HT1080 (cell line): Measurements from ENCODE around the gene CSKMT. TPM values are rescaled to one million over a fixed set of nuclear protein-coding genes. Genes with fewer than 3 reads are reported as not detected.
"Not testable (repeated sequence)": the region's sequence is repeated elsewhere in the genome, so short reads cannot be mapped to it uniquely, and the experiment has no call there.

Experiments used
- DNase-seq: peaks from one replicate; pipeline ENCODE4 v3.0.0-alpha.2; 2015; ENCODE audit warnings: low read depth
- polyA plus RNA-seq, 2 experiments: library from polyadenylated mRNA; depleted of rRNA; stranded (reverse); fragments of >200 nt; gene quantifications; 2 replicates each; pipeline ENCODE4 v1.2.3, GENCODE V29; 2015
- total RNA-seq: library from RNA; depleted of rRNA; stranded (reverse); fragments of >200 nt; shearing (Covaris generic); gene quantifications from 2 replicates; pipeline ENCODE4 v1.2.3, GENCODE V29; 2014; rRNA removed

CSKMT gene, protein sequence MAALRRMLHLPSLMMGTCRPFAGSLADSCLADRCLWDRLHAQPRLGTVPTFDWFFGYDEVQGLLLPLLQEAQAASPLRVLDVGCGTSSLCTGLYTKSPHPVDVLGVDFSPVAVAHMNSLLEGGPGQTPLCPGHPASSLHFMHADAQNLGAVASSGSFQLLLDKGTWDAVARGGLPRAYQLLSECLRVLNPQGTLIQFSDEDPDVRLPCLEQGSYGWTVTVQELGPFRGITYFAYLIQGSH
- 31.0 and 33.5 TPM in 2 replicates for total RNA-seq
- 8.9 and 15.0 TPM in 2 replicates for polyA plus RNA-seq (2015; cell fraction: cytosol; rRNA removed)
- 10.5 and 21.3 TPM in 2 replicates for polyA plus RNA-seq (2015; cell fraction: nucleus; rRNA removed)

DNA sequence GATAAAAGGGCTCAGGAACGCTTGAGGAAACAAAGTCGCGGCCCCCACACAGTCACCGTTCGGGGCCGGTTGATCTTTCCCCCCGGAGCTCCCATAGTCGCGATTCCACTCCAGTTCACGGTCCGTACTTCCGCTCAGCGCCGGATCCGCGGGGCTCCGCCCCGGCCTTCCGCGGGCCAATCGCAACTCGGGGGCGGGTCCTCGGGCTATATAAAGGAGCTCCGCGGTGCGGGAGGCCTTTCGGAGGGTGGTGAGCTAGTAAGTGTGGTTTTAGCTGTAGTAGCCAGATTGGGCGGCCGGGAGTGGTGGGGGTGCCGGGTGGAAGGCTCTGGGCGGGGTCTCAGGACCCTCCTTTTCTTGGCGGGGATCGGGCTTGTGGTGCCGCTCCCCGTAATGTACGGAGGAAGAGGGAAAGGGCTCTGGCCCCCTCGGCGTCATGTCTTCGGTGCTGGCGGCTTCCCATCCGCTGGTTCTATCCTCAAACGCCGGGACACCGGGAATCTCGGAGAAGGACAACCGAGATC, at the start of gene CSKMT, which contains the start of gene C11orf98:
Gene CSKMT, plus strand, starts transcription at position 238 of the 524 bp plus-strand sequence. CDS start 568 bp downstream, outside the sequence.
Gene C11orf98, minus strand, starts transcription at position 136 of the 524 bp plus-strand sequence. Its CDS starts 41 bp downstream, at position 95.
- DNase-seq: peak; percentile 93

DNA sequence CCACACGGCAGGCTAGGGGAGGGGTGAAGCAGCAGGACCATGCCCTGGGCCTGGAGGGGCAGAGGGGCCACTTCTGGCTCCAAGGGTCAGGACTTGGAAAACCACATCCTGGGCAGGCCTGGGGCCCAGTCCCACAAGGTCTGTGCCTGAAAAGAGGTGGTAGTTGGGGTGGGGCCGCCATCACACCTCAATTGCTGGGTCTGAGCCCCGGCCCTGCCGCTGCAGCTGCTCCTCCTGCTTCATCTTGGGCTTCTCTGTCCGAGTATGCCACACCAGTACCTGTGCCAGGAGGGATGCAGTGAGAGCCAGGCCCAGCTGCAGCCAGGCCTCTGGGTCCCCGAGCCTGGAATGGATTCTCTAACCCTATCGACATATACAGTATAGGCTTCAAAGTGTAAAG, 49.6 kb upstream of the CSKMT start:
- DNase-seq: no peak

DNA sequence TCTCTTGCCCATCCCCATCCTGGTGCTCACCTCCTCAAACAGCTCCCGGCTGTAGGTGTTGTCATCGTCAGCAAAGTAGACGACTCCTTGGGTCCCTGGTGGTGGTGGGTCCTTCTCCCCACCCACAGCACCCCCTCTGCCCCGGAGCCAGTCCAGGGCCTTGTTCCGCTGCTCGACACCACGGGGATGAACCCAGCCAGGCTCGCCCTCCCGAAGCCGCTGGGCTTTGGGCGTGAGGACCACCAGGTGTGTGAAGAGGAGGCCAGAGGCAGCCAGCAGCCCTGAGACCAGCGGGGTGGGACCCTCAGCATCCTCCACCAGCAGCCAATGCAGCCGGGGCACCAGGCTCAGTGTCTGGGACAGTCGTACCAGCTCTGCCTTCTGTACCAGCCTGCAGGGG, 48.2 kb upstream of the CSKMT start:
- not testable (repeated sequence) for DNase-seq

DNA sequence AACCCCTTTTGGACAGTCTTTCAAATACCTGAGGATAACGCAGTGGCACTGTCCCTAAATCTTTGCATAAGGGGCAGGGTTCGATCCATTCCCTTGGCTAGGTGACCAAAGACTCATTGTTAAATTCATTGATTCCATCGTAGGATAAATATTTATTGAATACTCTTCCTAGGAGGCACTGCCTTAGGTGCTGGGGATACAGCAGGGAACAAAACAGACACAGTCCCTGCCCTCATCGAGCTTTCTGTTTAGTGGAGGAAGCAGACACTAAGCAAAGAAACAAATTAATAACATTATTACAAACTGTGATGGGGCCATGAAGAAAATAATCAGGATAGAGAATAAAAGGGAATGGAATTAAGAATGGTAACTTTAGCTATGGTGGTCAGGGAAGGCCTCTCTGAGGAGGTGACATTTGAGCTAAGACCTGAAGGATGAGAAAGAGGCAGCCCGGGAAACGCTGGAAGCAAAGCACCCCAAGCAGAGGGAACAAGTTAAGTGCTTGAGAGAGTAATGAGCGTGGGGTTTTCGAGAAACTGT, 44.0 kb upstream of the CSKMT start:
- DNase-seq: no peak

DNA sequence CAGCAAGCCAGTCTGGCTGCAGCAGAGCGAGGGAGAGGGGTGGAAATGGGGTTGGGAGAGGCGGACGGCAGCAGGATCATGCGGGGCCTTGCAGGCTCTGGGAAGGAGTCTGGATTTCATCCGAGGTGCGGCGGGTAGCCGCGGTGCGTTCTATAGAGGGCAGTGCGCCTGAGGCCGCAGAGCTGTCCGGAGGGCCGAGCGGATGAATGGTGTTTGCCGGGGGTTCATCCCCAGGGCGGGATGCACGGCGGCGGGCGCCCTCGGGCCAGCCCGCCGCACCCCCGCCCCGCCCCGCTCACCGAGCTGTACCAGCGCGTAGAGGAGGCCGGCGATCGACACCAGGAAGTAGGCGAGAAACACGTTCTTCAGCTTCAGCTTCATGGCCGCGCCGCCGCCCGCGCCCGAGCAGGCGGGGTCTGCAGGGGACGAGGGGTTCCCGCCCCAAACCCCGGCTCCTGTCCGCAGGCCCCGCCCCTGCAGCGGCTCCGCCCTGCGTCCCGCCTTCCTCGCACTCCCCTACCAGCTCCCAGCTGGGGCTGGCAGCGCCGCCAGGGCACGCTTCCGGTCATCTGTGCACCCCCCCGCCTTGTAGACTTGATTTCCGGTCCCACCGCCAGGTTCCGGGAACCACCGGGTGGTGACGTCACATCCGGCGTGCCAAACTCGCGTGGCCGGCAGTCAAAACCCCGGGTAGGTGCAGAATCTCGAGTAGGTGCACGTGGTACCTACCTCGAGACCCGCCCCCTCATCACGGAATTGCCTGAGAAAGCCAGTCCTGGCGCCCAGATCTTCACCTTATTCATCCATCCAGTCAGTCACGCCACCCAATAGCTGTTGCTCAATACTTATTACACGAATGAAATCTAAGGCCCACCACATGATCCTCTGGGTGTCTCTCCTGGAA, 43.3 kb upstream of the CSKMT start, which contains the start of gene B3GAT3:
Gene B3GAT3, minus strand, starts transcription at position 420 of the 904 bp plus-strand sequence. Its CDS starts 39 bp downstream, at position 381.
- peak; percentile 98 for DNase-seq

DNA sequence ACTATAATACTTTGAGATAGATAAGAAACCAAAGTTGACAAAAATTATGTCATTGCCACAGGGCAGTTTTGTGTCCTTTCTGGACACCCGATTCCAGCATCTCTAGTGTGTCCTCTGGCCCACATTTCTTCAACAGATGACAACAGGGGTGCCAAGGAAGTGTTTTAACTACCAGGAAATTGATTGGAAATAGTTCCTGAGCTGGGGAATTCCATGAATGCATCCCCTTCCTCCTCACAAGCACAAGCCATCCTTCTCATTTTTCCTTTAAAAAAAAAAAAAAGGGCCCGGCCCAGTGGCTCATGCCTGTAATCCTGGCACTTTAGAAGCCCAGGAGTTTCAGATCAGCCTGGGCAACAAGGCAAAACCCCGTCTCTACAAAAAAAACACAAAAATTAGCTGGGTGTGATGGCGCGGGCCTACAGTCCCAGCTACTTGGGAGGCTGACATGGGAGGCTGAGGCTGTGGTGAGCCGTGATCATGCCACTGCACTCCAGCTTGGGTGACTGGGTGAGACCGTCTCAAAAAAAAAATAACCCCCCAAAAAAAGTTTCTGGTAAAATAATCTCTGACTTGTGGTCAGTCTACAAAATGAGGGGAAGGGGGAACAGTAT, 42.5 kb upstream of the CSKMT start:
- DNase-seq: no peak

DNA sequence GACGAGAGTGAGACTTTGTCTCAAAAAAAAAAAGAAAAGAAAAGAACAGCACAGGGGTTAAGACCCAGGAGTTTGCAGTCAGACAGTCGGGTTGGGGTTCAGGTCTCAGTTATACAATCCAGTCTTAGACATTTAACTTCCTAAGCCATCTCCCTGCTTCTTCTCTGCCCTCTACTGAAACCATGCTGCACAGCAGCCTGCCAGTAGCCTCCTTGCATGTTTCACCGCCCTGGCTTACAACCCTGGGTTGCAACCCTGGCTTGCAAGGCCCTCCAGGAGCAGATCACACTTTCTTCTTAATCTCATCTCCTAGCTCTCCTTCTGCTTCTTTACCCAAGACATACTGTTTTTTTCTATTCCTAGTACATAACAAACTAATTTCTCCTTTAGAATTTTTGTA, 37.4 kb upstream of the CSKMT start:
- DNase-seq: no peak

DNA sequence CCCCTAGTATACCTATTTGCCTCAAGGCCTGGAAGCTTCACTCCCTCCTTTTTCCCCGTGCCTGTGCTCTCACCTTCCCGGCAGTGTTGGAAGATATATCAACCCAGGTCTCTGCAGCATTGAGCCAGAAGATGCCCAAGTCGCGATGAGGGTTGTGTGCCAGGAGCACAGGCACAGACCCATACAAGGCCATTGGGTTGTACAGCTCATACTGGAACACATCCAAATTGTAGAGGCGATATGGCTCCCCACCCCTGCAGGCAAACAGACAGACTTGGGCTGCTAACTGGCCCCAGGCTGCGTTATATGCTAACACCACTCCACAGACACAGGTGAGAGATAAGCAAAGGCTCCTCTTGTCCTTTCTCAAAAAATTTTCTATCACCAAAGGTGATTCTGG, 32.6 kb upstream of the CSKMT start:
- no peak for DNase-seq

DNA sequence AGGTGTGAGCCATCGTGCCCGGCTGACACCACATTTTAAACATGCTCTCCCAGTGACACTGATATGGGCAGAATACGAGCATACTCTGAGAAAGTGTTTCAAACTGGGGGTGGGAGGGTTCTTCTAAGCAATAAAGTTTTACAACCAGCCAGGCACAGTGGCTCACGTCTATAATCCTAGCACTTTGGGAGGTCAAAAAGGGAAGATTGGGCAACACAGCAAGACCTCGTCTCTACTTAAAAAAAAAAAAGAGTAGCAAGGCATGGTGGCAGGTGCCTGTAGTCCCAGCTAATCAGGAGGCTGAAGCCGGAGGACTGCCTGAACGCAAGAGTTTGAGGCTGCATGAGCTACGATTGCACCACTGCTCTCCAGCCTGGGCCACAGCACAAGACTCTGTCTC, 20.9 kb upstream of the CSKMT start:
- DNase-seq: no peak

DNA sequence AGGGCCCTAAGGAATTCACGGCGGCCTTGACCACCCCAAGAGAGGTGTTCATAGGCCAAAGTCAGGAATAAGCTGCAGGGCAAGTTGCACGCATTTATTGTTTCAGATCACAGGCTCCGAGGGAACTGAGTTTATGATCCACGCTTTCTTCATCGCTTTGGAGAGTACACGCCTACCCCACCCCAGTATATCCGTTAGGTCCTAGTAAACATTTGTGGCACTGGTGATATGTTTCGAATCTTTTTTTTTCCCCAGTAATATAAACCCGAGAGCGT, 19.5 kb upstream of the CSKMT start:
- no peak for DNase-seq

DNA sequence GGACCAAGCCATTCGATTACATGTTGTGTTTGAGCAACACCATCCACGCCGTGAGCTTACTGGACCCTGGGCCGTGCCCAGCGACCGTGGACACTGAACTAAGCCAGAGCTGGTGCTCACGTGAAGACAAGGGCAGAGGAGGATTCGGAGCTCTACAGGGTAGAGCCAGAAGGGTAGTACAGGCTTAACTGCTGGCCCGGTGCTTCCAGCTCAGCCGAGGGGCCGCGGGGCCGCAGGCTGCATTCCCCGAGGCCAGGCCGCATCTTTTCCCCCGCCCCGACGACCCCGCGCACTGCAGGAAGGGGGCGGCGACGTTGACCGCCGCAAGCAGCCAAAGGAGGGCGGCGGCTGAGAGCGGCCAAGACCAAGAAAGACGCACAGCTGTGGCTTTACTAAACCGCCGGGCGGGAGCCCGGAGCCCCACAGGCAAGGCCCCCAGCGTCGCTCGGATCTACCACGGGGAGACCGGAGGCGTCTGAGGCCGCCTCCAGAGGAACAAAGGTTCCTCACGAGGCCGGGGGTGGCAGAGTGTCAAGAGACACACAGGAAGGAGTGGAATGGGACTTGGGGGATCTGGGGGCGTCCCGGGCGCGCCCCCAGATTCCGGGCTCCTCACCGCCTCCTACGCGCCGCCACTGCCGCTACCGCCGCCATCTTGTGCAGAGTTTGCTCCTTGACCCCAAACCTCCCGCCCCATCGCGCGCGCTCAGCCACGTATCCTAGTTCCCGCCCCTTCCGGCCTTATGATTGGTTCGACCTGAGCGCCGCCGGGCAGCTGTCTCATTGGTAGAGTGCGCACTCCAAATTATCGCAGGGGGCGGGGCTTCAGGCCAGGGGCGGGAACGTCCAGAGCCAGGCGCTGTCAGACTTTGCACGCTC, 18.9 kb upstream of the CSKMT start, which contains the start of gene GANAB:
Gene GANAB, minus strand, starts transcription at position 668 of the 879 bp plus-strand sequence. Its CDS starts 14 bp downstream, at position 654.
- DNase-seq: peak; percentile 95

DNA sequence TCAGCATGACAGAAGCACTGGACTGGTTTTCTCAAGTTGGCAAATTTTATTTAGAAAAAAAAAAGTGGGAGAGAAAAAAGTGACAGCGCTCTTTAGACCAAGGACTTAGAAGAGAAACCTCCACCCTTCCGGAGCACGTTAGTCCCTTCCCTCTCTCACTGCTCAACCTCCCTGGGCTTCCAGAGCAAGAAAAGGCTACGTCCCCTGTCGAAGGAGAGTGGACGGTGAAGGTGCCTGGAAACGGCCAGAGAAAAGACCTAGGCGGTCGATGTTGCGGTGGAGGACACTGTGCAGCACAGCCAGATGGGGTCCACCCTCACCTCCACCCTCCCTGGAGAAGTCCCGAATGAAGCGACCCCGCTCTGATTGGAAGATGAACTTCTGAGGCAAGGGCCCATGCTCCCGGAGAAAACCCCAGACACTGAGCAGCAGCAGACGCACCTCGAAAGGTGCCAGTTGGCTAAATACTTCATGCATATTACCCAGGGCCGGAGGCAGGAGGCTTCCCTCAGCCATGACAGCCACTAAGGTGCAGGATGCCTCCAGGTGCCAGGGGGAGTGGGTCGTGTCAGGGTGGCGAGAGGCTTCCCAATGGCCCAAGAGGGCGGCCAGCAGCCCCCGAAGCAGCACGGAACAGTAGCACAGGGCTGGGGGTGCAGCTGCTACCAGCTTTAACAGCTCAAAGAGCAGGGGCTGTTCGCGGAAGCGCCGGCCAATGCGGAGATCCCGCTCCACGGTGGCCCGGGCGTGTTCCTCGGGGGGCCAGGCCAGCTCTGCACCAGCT, 18.1 kb upstream of the CSKMT start:
- no peak for DNase-seq

DNA sequence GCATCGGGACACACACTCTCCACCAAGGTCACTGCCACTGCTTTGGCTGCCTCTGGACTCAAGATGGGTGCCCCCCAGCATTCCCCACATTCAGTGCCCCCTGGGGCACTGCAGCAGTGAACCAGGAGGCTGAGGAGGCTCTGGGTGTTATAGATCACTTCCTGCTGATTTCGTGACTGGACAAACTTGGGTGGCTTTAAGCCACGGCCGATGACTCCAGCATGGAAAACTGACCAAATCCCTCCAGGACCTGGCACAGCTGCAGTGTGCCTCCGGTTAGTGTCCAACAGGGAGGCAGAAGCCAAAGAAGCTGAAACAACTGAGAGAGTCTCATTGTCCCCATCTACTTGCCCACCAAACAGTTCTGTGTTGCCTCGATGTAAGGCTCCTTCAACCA, 17.5 kb upstream of the CSKMT start:
- no peak for DNase-seq

DNA sequence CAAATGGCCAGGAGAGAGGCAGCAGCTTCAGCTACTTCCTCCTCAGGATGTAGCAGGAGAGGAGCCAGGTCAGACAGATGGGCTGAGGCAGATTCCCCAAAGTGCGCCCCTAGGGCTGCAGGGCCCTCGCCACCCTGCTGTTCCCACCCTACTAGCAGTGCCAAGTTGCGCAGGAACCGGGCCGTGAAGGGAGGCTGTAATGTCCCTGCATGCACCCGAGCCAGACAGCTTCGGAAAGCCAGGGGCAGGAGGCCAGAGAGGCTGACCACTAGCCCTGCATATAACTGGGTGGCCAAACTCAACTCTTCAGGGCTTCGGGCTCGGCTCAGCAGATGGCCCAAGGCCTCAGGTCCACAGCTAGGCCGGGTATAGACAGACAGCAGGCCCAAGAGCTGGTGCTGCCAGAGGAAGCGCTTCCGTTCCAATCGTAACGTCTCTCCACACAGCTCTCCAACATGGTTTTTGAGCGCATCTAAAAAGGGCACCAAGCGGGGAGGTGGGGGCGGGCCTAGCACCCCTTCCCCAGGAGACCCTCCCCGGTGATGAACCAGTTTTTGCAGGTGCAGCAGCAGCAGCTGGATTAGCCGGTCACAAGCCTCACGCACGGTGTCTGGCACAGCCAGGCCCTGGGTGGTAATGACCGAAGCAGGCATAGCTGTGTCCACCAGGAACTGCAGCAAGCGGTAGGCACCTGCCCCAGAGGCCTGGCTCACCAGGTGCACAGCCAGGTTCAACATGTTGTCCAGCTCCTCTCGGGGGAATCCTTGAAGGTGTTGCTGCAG, 16.7 kb upstream of the CSKMT start:
- DNase-seq: no peak

DNA sequence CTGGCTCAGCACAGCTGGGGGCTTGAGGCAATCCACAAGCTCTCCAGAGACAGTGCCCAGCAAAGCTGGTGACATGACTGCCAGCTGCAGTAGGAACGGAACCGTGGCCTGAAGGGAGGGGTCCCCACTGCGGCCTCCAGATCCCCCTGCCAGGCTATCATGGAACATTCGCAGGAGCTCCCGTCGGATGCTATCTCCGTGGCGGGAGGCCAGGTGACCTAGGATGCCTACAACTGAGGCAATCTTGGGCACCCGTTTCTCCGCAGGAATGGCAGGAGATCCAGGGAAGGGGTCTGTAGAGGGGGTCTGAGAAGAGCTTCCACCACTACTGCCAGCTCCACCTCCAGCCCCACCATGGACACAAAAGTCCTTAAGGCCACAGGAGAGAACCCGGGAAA, 16.1 kb upstream of the CSKMT start:
- DNase-seq: no peak

DNA sequence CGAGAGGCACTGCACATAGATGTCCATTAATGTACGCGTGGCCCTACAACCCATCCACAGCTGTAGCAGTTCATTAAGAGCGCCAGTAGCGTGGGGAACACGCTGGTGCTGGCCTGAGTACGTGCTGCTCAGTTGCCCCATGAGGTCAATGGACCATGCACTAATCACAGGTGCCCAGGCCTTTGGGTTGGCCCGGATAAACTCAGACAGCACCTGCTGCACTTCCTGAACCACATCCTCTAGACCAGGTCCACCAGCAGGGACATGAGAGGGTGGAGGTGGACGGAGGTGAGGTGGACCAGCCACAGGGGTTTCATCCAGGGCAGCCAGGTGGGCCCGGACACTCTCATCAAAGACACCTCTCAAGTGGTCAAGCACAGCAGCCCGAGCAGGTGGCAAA, 15.6 kb upstream of the CSKMT start:
- DNase-seq: no peak

DNA sequence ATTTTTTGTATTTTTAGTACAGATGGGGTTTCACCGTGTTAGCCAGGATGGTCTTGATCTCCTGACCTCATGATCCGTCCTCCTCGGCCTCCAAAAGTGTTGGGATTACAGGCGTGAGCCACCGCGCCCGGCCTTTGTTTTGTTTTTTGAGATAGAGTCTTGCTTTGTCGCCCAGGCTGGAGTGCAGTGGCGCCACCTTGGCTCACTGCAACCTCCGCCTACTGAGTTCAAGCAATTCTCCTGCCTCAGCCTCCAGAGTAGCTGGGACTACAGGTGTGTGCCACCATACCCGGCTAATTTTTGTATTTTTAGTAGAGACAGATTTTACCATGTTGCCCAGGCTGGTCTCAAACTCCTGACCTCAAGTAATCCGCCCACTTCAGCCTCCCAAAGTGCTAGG, 14.8 kb upstream of the CSKMT start:
- not testable (repeated sequence) for DNase-seq

DNA sequence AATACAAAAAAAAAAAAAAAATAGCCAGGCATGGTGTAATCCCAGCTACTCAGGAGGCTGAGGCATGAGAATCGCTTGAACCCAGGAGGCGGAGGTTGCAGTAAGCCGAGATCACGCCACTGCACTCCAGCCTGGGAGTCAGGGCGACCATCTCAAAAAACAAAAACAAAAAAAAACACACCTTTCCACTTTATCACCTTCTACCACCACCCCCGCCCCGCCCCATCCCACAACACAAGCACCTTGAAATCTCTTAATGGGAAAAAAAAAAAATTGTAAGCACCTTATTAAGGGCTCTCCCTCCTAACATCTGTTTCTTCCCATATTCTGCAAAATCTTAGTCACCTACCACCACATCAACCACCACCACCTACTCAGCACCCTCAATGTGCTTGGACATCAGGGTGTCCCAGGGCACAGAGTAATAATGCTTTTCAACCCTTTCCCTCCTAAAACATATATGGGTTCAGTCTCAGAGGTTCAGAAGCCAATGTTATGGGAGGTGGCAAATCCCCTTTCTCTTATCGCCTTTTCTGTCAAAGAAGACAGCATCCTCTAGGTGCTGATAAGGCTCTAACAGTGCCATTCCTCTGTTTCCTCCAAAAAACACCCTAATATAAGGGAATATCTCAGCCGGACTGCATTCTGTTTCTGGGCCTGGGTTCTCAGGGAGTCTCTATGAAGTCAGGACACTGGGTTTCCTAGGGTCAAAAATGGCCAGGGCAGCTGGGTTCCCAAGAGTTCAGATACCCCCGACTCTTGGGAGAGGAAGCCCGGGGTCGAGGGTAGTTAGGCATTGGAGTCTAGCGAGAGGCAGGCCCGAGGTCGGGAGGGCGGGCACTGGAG, 12.7 kb upstream of the CSKMT start:
- DNase-seq: no peak
